RWPE1 (cell line): ENCODE measurements around the gene SLX9.

Experiments
- CTCF ChIA-PET: fragments of 350-600 bp; sonication (Branson Sonifier 250); formaldehyde crosslinking; extraction: SDS; loops from one replicate; lab custom pipeline; 2021; lab: Yijun Ruan, JAX
- POLR2A ChIA-PET: fragments of 400-600 bp; formaldehyde crosslinking; extraction: SDS; loops from one replicate; lab custom pipeline; 2020; ENCODE audit warnings: antibody characterized with exemption; ENCODE audit not compliant: low non-redundant PET; lab: Yijun Ruan, JAX
- DNase-seq: peaks from one replicate; pipeline ENCODE4 v3.0.0; 2012; ENCODE audit warnings: low spot score
- H3K27ac ChIP-seq: fragments of 450-650 bp; 2 replicates; pipeline ENCODE4 v1.5.1; 2017
- CTCF ChIP-seq: fragments of 450-650 bp; conservative IDR thresholded peaks from 2 replicates; pipeline ENCODE4 v1.5.1; 2017; ENCODE audit warnings: low read depth, mild to moderate bottlenecking

The SLX9 gene

DNA sequence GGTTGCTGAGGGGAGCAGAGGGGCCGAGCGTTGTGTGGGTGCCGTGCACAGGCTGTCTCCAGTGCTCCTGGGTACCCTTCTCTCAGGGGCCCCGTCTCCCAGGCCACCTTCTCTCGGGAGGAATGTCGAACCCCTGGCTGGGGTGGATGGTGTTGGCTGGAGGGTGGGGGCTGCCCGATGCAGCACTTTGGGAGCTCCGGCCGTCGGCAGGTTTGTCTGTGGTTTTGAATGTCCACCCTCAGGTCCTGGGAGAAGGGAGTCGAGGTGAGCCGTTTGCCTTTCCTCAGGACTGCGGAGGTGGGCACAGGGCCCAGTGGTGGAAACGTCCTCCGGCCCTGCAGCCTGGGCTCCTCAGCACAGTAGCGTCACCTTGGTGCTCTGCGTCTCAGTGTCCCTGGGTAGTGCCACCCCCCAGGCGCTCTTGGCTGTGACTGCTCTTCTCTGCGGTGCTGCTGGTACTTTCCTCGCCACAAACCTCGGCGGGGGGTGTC, 14.5 kb downstream of the SLX9 start:
- no peak for TF ChIP-seq CTCF
- CTCF ChIA-PET = interaction anchor here (1.5 kb wide), 1 partner anchor 183 kb away, joined by 7 read pairs; no protein-coding TSS in a partner anchor
- DNase-seq = no peak

DNA sequence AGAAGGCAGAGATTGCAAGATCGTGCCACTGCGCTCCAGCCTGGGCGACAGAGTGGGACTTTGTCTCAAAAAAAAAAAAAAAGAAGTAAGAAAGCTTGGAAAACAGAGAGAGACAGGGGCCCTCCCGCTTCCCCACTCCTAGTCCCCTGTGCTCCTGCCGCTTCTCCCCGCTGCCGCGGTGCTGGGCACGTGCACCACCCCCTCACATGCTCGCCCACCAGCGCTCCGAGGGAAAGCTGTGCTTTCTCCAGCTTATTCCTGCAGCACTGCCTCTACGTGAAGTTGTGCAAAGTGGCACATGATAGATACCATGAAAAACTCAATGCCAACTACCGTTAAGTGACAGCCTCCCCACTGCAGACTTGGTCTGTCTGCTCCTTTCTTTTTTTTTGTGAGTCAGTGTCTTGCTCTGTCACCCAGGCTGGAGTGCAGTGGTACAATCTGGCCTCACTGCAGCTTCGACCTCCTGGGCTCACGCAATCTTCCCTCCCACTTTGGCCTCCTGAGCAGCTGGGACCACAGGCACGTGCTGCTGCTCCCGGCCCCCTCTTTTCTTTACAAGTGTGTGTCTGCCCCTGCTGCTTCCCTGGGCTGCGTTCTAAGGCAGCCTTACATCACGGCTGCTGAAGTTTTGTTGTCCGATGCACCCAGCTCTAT, 15.4 kb downstream of the SLX9 start:
- CTCF ChIA-PET = no interaction called here
- no peak for DNase-seq
- TF ChIP-seq CTCF = no peak
- POLR2A ChIA-PET = no interaction called here
- peak overlapping the region; percentile 8; the same call in 1 of the 2 replicates for H3K27ac ChIP-seq

More for the DNA sequence above, 14.5 kb downstream of the SLX9 start:
- POLR2A ChIA-PET = no interaction called here
- no peak overlapping the region for H3K27ac ChIP-seq

- POLR2A ChIA-PET = no interaction called here
- CTCF ChIA-PET = no interaction called here
Measured at GRCh38 chr21:44955798-44956175, 16.0 kb downstream of the SLX9 start.

DNA sequence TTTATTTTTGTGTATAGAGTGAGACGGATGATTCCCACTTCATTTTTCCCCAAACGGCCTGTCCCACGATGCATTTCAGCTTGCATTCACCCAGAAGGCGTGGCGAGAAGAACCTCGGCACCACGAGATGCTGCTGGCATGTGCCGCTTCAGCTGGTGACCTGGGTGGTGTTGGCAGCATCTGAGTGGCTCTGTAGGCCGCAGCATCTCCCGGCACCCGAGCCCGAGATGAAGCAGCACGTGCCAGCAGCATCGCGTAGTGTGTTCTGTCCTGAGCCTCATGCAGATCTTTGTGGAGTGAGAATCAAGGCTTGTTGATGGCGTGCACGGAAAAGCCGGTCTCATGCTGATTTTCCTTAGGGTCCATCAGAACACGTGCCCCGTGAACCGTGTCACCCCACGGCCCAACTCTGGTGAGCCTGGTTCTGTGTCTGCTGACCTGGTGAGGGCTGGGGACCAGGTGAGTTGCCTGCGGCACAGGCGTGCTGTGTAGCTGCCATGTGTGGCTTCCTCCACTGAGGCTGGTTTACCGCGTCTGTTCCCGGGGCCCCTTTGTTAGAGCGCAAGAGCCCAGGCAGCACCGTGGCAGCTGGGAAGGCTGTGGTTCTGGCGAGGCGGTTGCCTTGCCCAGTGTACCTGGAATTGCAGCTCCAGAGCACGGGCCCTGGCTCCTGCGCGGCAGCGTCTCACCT, 16.7 kb downstream of the SLX9 start:
- CTCF ChIA-PET = interaction anchor here (0.7 kb wide), 1 partner anchor 912 kb away, joined by 3 read pairs; no protein-coding TSS in a partner anchor
- no peak for TF ChIP-seq CTCF
- POLR2A ChIA-PET = no interaction called here
- no peak for DNase-seq
- peak overlapping the region; percentile 7 for H3K27ac ChIP-seq

More at GRCh38 chr21:44955798-44956175, 16.0 kb downstream of the SLX9 start:
- TF ChIP-seq CTCF = no peak
- peak overlapping the region; percentile 8; the same call in 1 of the 2 replicates for H3K27ac ChIP-seq
- no peak for DNase-seq

DNA sequence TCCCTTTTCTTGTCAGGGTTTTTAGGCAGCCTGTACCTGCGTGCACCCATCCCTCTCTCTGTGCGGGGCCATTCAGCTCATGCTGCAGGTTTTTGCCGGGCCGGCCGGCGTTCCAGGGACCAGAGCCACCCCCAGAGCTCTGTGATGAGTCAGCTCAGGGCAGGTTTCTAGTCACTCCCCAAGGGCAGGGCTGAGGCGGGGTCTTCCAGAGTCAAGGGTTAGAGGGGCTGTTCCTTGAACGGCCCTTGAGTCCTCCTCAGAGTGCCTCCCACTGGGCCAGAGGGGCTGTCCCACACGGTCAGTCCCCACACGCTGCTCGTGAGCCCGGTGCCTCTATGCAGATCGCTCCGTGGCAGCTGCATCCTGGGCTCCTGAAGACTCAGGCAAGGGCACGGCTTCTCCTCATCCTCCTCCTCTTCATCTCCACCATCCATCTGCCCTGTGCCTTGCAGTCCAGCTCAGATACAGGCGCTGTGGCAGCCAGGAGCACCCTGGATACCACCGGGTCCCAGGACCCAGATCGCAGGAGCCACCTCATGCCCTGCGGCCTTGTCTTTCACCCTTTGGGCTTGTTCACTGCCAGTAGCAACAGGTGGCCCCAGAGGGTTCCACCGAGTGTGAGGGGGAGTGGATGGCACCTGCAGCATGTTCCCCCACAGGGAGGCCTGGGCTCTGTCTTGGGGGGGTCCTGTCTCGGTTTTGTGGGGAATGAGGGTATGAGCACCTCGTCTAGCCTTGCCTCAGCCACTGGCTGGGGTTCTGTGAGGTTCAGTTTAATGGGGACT, 17.4 kb downstream of the SLX9 start:
- no peak for TF ChIP-seq CTCF
- ChIA-PET CTCF (interaction anchor here (1.4 kb wide), 1 partner anchor 7 kb away, joined by 5 read pairs; no protein-coding TSS in a partner anchor), POLR2A (no interaction called here)
- H3K27ac ChIP-seq = peak overlapping the region; percentile 7
- DNase-seq = no peak

DNA sequence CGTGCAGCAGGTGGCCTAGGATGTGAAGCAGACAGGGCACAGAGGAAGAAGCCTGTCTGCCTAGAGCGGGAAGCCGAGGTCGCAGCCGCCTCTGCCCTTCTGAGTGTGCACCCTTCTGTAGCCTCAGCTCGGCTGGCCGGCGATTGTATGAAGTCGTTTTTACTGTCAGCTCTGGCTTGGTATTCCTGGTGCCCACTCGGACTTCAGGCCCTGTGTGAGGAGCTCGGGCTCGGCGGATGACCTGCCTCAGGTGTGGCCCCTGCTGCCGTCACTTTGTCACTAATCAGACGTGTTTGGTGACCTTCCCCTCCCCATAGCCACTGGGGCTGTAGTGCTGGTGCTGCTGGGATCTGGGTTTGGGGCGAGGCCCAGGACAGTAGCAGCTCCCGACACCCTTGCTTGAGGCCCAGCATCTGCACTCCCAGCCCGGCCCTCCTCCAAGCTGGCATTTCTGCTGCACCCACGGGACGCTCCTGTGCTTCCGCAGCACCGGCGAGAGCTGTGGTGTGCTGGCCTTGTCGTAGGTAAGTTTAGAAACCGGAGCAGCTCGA, 18.1 kb downstream of the SLX9 start:
- H3K27ac ChIP-seq = 0 out of 2 replicates have a peak overlapping the region, but pooled peaks have one; percentile 7
- ChIA-PET POLR2A (no interaction called here), CTCF (interaction anchor here (1.4 kb wide), 1 partner anchor 8 kb away, joined by 5 read pairs; no protein-coding TSS in a partner anchor)
- no peak for DNase-seq
- no peak for TF ChIP-seq CTCF
